ENCODE results near the gene GOLGA6L10.
"Not testable (repeated sequence)": the region's sequence is repeated elsewhere in the genome, so short reads cannot be mapped to it uniquely, and the experiment has no call there.

DNA sequence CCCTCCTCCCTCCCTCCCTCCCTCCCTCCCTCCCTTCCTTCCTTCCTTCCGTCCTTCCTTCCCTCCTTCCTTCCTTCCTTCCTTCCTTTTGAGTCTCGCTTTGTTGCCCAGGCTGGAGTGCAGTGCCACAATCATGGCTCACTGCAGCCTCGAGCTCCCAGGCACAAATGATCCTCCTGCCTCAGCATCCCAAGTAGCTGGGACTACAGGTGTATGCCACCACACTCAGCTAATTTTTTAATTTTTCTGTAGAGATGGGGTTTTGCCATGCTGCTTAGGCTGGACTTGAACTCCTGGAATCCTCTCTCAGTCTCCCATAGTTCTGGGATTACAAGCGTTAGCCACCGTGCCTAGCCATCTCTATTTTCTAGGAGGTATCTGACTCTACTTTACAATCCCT lies 38.0 kb downstream of the GOLGA6L10 start:
- TF ChIP-seq, protein P1, sequence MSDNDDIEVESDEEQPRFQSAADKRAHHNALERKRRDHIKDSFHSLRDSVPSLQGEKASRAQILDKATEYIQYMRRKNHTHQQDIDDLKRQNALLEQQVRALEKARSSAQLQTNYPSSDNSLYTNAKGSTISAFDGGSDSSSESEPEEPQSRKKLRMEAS (IDR thresholded peaks at IDR 0.05) = not testable (repeated sequence)
- TF ChIP-seq, protein P2, sequence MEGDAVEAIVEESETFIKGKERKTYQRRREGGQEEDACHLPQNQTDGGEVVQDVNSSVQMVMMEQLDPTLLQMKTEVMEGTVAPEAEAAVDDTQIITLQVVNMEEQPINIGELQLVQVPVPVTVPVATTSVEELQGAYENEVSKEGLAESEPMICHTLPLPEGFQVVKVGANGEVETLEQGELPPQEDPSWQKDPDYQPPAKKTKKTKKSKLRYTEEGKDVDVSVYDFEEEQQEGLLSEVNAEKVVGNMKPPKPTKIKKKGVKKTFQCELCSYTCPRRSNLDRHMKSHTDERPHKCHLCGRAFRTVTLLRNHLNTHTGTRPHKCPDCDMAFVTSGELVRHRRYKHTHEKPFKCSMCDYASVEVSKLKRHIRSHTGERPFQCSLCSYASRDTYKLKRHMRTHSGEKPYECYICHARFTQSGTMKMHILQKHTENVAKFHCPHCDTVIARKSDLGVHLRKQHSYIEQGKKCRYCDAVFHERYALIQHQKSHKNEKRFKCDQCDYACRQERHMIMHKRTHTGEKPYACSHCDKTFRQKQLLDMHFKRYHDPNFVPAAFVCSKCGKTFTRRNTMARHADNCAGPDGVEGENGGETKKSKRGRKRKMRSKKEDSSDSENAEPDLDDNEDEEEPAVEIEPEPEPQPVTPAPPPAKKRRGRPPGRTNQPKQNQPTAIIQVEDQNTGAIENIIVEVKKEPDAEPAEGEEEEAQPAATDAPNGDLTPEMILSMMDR (IDR thresholded peaks at IDR 0.05; ENCODE audit: low read depth, low read length, missing input control) = not testable (repeated sequence)
- not testable (repeated sequence) for TF ChIP-seq YY1 (IDR thresholded peaks at IDR 0.05); TAF1 (conservative IDR thresholded peaks at IDR 0.05); GABPA (IDR thresholded peaks at IDR 0.05 in 1 of 2, conservative IDR thresholded peaks at IDR 0.05 in 1 of 2); FOXA2 (IDR thresholded peaks at IDR 0.05); HNF4G (IDR thresholded peaks at IDR 0.05)
- TF ChIP-seq, protein P3, sequence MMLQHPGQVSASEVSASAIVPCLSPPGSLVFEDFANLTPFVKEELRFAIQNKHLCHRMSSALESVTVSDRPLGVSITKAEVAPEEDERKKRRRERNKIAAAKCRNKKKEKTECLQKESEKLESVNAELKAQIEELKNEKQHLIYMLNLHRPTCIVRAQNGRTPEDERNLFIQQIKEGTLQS (IDR thresholded peaks at IDR 0.05) = not testable (repeated sequence)
